ENCODE measurements around the gene AXIN1. TPM values are rescaled to one million over a fixed set of nuclear protein-coding genes. Genes with fewer than 3 reads are reported as not detected.

Gene AXIN1
- total RNA-seq, 1 donor from 2014 or later = 28.2 TPM

GRCh38 chr16:301235-301634 lies 51.3 kb downstream of the AXIN1 start:
- no peak for DNase-seq

GRCh38 chr16:297832-298231 lies 54.7 kb downstream of the AXIN1 start:
- DNase-seq = no peak

DNA sequence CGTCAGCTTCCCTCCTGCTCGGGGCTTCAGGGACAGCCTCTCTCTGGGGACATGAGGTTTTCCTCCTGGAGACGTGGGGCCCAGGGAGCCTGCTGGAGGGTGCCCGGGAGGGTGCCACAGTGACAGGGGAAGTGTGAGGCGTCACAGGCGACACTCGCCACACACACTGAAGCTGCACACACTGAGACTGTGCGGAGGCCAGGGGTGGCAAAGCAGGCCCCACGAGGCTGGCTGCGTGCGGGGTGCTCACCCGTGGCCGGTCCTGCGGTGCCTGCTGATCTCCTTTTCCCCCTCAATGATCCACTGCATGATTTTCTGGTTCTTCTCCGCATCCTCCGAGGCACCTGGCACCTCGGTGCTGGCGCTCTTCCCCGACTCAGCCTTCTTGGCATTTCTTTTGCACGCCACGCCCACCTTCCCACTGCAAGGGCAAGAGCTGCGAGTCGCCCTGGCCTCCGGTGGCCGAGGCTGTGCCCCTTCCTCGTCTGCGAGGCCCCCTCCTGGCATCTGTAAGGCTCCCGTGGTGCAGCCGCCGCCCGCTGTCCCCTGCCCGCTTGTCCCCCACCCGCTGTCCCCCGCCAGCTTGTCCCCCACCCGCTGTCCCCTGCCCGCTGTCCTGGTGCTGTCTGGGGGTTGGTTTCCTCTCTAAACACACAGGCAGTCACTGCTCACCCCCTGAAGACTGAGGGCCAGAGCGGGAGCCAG lies 55.6 kb downstream of the AXIN1 start:
- DNase-seq = no peak

DNA sequence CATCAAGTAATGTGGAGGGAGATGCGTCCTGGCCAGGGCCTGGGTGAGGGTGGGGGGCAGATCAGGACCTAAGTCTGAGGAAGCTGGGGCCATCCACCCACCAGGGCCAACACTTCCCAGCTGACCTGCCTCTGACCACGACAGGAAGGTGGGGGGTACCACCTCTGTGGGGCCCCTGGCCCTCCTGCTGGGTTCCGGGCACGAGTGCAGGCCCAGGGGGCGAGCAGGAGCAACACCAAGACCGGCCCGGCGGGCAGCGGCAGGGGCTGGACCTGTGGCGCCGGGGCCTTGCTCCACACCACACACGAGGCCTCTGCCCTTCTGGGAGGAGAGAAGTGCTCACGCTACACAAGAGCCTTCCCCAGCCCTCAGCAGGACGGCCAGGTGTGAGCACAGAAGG lies 56.2 kb downstream of the AXIN1 start:
- no peak for DNase-seq

GRCh38 chr16:293043-293775 lies 59.3 kb downstream of the AXIN1 start:
- no peak for DNase-seq

DNA sequence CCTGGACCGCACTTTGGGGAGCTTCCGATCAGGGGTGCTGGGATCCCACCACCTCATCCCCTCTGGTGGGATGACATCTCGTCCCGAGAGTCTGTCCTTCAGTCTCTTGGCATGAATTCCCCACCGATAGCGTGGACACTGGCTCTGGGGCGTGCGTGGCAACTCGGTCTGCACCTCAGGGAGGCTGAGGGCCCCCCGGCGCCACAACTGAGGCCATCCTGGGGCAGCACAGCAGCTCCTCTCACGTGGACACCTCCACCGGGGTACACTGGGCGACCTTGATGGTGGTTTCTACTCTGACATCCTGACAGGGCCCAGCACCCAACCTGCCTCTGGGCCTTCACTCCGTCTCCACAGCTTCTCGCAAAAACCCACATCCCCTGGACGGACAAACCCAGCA lies 61.0 kb downstream of the AXIN1 start:
- no peak for DNase-seq

GRCh38 chr16:290681-291405 lies 61.7 kb downstream of the AXIN1 start:
- DNase-seq = no peak

- no peak for DNase-seq
These were observed 62.4 kb downstream of the AXIN1 start for GRCh38 chr16:290015-290680.

GRCh38 chr16:289395-289997 lies 63.0 kb downstream of the AXIN1 start:
- no peak for DNase-seq

- DNase-seq = no peak
These were observed 64.3 kb downstream of the AXIN1 start for GRCh38 chr16:287981-288920.

DNA sequence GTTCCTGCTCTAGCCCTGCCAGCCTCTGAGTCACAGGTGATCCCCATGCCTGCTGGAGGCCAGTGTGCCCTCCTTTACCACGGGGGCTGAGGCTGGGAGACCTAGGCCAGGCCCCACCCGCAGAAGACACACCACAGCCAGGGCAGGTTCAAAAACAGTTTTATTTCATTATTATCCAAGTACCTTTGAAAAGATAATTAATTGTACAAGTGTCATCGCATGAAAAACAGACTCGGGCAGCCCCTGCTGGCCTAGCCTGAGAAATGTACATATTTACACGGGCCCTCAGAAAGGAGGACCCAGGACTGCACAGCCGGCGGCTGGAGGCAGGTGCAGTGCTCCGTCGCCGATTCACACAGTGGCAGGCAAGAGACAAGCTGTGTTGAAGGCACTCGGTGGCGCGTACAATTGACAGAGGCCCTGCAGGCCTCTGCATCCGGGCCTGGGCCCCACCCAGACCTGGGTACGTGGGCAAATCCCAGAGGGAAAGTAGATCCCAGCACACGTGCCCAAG lies 65.2 kb downstream of the AXIN1 start:
- no peak for DNase-seq

DNA sequence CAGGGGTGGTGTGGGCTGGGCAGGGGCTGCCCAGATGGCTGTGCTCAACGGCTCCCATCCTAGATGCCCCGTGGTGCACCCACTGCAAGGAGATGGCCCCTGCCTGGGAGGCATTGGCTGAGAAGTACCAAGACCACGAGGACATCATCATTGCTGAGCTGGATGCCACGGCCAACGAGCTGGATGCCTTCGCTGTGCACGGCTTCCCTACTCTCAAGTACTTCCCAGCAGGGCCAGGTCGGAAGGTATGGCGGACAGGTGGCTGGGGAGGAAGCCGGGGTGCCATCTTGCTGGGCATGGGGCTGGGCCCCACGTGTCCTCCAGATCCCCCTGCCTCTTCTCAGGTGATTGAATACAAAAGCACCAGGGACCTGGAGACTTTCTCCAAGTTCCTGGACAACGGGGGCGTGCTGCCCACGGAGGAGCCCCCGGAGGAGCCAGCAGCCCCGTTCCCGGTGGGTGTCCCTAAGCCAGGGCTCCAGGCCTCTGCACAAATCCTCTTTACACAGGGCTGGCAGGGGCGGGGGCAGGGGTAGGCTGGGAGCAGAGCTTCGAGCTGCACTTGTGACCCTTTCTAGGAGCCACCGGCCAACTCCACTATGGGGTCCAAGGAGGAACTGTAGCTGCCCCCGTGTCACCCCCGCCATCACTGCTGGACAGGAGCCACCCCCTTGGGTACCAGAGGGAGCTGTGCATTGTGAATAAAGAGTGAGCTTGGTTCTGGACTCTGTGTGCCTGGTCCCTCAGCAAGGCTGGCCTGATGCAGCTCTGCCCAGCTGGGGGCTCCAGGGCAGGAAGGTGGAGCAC lies 65.8 kb downstream of the AXIN1 start:
- no peak for DNase-seq

GRCh38 chr16:285146-286055 lies 67.1 kb downstream of the AXIN1 start:
- DNase-seq = no peak

- DNase-seq = no peak
These were observed 68.1 kb downstream of the AXIN1 start for GRCh38 chr16:284204-285120.

DNA sequence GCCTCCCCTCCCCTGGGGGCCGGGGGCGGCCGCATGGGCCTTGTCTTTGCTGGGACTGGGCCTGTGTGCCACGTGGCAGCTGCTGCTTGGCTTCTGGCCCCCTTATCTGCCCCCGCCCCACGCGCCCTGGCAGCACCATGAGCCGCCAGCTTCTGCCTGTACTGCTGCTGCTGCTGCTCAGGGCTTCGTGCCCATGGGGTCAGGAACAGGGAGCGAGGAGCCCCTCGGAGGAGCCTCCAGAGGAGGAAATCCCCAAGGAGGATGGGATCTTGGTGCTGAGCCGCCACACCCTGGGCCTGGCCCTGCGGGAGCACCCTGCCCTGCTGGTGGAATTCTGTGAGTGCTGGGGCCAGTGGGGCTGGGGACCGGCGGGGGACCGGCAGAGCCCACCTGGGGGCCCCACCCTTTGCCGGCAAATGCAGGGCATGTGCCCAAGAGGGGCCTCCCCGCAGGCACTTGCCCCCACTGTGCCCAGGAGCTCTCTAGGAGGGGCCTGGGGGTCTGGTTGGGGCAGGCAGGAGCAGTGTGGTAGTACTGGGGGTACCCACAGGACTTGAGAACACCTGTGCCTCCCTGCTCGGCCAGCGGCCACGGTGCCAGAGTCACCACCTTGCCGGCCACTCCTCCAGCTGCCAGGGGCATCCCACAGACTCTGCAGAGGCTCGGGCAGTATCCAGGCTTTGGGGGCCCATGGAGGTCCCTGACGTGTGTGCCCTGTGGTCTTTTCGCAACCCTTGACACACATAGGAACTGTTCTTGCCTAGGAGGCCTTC lies 69.3 kb downstream of the AXIN1 start, which contains the start of gene PDIA2:
TSS of gene PDIA2 (plus strand) at position 132 of the 773 bp plus-strand sequence. CDS start at position 138, 6 bp downstream.
- DNase-seq = no peak

DNA sequence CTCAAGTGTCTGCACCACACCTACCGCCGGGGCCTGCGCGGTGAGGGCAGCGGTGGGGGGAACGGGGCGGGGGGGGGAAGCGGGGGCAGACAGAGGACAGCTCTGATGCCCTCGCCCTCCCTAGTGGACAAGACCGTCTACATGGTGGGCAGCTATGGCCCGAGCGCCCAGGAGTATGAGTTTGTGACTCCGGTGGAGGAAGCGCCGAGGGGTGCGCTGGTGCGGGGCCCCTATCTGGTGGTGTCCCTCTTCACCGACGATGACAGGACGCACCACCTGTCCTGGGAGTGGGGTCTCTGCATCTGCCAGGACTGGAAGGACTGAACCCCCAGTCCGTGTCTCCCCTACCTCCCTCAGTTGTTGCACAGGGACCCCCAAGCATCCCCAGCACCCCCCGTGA lies 70.0 kb downstream of the AXIN1 start:
- no peak for DNase-seq

- DNase-seq = no peak
These were observed 70.8 kb downstream of the AXIN1 start for GRCh38 chr16:281660-282255.
